ENCODE results near the gene EDA.
"Not testable (repeated sequence)": the region's sequence is repeated elsewhere in the genome, so short reads cannot be mapped to it uniquely, and the experiment has no call there.

EDA gene

GRCh38 chrX:69746051-69746450, 130.1 kb downstream of the EDA start:
- no peak for DNase-seq (ENCODE audit: low spot score)

GRCh38 chrX:69748055-69748454, 132.1 kb downstream of the EDA start:
- no peak for DNase-seq (ENCODE audit: low spot score)

GRCh38 chrX:69759921-69760625, 144.2 kb downstream of the EDA start:
- DNase-seq (ENCODE audit: low spot score) = peak; percentile 57

GRCh38 chrX:69761633-69762032, 145.7 kb downstream of the EDA start:
- no peak for DNase-seq (ENCODE audit: low spot score)

GRCh38 chrX:69762340-69762739, 146.4 kb downstream of the EDA start:
- DNase-seq (ENCODE audit: low spot score) = no peak

GRCh38 chrX:69793260-69793935, 177.5 kb downstream of the EDA start:
- DNase-seq (ENCODE audit: low spot score) = no peak

GRCh38 chrX:69795702-69796101, 179.8 kb downstream of the EDA start:
- DNase-seq (ENCODE audit: low spot score) = no peak

- DNase-seq (ENCODE audit: low spot score) = no peak
Measured at GRCh38 chrX:69807400-69807799, 191.5 kb downstream of the EDA start.

- DNase-seq (ENCODE audit: low spot score) = no peak
Measured at GRCh38 chrX:69808375-69808774, 192.5 kb downstream of the EDA start.

GRCh38 chrX:69813677-69814076, 197.8 kb downstream of the EDA start:
- no peak for DNase-seq (ENCODE audit: low spot score)

- DNase-seq (ENCODE audit: low spot score) = no peak
Measured at GRCh38 chrX:69815063-69815462, 199.2 kb downstream of the EDA start.

GRCh38 chrX:69815519-69815918, 199.6 kb downstream of the EDA start:
- no peak for DNase-seq (ENCODE audit: low spot score)

GRCh38 chrX:69844636-69845035, 228.7 kb downstream of the EDA start:
- no peak for DNase-seq (ENCODE audit: low spot score)

- not testable (repeated sequence) for DNase-seq (ENCODE audit: low spot score)
Measured at GRCh38 chrX:69859999-69860398, 244.1 kb downstream of the EDA start.

- no peak for DNase-seq (ENCODE audit: low spot score)
Measured at GRCh38 chrX:69876221-69876620, 260.3 kb downstream of the EDA start.

GRCh38 chrX:69884210-69884609, 268.3 kb downstream of the EDA start:
- DNase-seq (ENCODE audit: low spot score) = no peak

GRCh38 chrX:69896046-69896445, 280.1 kb downstream of the EDA start:
- DNase-seq (ENCODE audit: low spot score) = no peak

GRCh38 chrX:69900491-69900890, 284.6 kb downstream of the EDA start:
- no peak for DNase-seq (ENCODE audit: low spot score)

- no peak for DNase-seq (ENCODE audit: low spot score)
Measured at GRCh38 chrX:69906447-69906846, 290.5 kb downstream of the EDA start.

GRCh38 chrX:69914781-69915180, 298.9 kb downstream of the EDA start:
- no peak for DNase-seq (ENCODE audit: low spot score)

- DNase-seq (ENCODE audit: low spot score) = no peak
Measured at GRCh38 chrX:69919749-69920148, 303.8 kb downstream of the EDA start.

GRCh38 chrX:69932323-69932722, 316.4 kb downstream of the EDA start:
- DNase-seq (ENCODE audit: low spot score) = no peak

GRCh38 chrX:69948276-69948797, 332.4 kb downstream of the EDA start:
- no peak for DNase-seq (ENCODE audit: low spot score)

- DNase-seq (ENCODE audit: low spot score) = no peak
Measured at GRCh38 chrX:69951753-69952152, 335.8 kb downstream of the EDA start.

Data from COLO829 (cell line).